ENCODE measurements around the gene HMGXB3.

GRCh38 chr5:150051657-150052195, 51.2 kb downstream of the HMGXB3 start:
- TF ChIP-seq MYNN (CRISPR knock-in tag; IDR thresholded peaks at IDR 0.05; ENCODE audit: low read depth): no peak
- TF ChIP-seq BRD4 (CRISPR knock-in tag; IDR thresholded peaks at IDR 0.05): no peak
- TF ChIP-seq, protein P1, sequence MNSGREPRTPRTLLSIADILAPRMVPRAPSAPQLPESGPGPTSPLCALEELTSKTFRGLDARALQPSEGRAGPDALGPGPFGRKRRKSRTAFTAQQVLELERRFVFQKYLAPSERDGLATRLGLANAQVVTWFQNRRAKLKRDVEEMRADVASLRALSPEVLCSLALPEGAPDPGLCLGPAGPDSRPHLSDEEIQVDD (CRISPR knock-in tag; IDR thresholded peaks at IDR 0.05; ENCODE audit: borderline replicate concordance): no peak
- TF ChIP-seq, protein P2, sequence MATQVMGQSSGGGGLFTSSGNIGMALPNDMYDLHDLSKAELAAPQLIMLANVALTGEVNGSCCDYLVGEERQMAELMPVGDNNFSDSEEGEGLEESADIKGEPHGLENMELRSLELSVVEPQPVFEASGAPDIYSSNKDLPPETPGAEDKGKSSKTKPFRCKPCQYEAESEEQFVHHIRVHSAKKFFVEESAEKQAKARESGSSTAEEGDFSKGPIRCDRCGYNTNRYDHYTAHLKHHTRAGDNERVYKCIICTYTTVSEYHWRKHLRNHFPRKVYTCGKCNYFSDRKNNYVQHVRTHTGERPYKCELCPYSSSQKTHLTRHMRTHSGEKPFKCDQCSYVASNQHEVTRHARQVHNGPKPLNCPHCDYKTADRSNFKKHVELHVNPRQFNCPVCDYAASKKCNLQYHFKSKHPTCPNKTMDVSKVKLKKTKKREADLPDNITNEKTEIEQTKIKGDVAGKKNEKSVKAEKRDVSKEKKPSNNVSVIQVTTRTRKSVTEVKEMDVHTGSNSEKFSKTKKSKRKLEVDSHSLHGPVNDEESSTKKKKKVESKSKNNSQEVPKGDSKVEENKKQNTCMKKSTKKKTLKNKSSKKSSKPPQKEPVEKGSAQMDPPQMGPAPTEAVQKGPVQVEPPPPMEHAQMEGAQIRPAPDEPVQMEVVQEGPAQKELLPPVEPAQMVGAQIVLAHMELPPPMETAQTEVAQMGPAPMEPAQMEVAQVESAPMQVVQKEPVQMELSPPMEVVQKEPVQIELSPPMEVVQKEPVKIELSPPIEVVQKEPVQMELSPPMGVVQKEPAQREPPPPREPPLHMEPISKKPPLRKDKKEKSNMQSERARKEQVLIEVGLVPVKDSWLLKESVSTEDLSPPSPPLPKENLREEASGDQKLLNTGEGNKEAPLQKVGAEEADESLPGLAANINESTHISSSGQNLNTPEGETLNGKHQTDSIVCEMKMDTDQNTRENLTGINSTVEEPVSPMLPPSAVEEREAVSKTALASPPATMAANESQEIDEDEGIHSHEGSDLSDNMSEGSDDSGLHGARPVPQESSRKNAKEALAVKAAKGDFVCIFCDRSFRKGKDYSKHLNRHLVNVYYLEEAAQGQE (IDR thresholded peaks at IDR 0.05; ENCODE audit: borderline replicate concordance in 1 of 2, low read depth in 1 of 2, low read length in 2 of 2): no peak
- TF ChIP-seq, protein P3, sequence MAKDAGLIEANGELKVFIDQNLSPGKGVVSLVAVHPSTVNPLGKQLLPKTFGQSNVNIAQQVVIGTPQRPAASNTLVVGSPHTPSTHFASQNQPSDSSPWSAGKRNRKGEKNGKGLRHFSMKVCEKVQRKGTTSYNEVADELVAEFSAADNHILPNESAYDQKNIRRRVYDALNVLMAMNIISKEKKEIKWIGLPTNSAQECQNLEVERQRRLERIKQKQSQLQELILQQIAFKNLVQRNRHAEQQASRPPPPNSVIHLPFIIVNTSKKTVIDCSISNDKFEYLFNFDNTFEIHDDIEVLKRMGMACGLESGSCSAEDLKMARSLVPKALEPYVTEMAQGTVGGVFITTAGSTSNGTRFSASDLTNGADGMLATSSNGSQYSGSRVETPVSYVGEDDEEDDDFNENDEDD (CRISPR knock-in tag; IDR thresholded peaks at IDR 0.05; ENCODE audit: borderline replicate concordance): no peak
- TF ChIP-seq YY1 (IDR thresholded peaks at IDR 0.05; ENCODE audit: insufficient read depth, insufficient replicate concordance, low read depth, low read length): no peak
- TF ChIP-seq, protein P4, sequence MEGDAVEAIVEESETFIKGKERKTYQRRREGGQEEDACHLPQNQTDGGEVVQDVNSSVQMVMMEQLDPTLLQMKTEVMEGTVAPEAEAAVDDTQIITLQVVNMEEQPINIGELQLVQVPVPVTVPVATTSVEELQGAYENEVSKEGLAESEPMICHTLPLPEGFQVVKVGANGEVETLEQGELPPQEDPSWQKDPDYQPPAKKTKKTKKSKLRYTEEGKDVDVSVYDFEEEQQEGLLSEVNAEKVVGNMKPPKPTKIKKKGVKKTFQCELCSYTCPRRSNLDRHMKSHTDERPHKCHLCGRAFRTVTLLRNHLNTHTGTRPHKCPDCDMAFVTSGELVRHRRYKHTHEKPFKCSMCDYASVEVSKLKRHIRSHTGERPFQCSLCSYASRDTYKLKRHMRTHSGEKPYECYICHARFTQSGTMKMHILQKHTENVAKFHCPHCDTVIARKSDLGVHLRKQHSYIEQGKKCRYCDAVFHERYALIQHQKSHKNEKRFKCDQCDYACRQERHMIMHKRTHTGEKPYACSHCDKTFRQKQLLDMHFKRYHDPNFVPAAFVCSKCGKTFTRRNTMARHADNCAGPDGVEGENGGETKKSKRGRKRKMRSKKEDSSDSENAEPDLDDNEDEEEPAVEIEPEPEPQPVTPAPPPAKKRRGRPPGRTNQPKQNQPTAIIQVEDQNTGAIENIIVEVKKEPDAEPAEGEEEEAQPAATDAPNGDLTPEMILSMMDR (CRISPR knock-in tag; IDR thresholded peaks at IDR 0.05): no peak
- no peak for TF ChIP-seq ZNF317 (CRISPR knock-in tag; IDR thresholded peaks at IDR 0.05)
- TF ChIP-seq BRCA1 (CRISPR knock-in tag; IDR thresholded peaks at IDR 0.05): no peak
